Non-pigmented ciliary epithelial cell (primary cell): ENCODE data around the gene ANKRD12.
"Not testable (repeated sequence)": the region's sequence is repeated elsewhere in the genome, so short reads cannot be mapped to it uniquely, and the experiment has no call there.

ENCODE experiments used
- DNase-seq: peaks from one replicate; pipeline ENCODE4 v3.0.0-alpha.2; 2010; ENCODE audit warnings: low read depth

The ANKRD12 gene

DNA sequence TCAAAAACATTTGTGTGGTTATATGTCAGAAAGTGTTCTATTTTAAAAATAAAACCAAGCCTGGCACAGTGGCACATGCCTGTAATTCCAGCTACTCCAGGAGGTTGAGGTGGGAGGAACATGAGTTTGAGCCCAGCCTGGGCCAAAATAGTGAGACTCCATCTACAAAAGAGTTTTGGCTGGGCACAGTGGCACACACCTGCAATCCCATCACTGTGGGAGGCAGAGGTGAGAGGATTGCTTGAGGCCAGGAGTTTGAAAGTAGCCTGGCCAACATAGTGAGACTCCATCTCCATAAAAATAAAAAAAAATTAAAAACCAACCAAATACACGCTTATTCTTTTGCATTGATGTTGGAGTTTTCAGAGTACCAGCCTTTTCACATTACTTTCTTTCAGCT is 9.6 kb downstream of the ANKRD12 start:
- DNase-seq, result no peak

DNA sequence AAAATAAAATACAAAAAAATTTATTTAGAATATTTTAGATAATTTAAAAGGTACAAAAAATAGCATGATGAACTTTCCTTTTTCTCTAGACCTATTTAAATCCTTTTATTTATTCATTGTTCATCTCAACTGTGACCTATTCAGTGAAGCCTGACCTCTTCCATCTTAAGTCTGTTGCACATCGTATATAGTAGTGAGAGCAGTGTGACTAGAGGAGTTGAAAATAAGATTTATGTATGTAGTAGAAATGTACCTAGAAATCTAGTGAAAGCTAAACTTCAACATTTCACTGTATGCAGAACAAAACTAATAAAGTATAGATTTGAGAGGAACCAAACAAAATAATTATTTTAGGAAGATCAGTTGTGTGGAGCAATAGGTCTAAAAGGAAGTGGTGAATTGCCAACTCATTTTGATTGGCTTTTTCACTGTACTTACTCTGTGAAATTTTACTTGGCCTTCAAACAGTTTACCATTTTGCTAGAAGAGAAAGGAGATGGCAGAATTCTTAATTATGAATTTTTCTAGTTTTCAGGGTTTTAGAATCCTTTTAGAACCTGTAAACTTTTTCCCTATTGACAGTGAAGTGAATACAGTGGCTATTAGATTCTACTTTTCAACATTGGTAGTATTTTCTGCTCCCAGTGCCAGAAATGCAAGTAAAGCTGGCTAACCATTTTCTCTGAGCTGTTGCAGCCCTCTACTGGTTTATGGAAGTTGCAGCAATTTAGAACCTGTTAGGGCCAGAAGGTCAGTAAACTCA is 11.0 kb downstream of the ANKRD12 start:
- peak; percentile 53 for DNase-seq

DNA sequence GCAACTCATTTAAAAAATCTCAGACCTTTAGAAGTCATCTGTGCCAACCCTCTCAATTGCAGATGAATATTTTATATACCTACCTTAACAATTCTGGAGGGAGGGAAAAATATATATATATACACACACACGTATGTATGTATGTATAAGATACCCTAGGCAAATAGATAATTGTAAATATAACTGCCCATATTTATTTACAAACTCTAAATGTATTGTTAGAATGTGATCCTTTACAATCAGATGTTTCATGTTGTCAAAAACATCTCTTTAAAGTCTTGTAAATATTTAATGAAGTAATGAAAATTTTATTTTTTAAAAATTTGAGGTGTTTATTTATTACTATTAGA is 11.6 kb downstream of the ANKRD12 start:
- DNase-seq, result no peak

DNA sequence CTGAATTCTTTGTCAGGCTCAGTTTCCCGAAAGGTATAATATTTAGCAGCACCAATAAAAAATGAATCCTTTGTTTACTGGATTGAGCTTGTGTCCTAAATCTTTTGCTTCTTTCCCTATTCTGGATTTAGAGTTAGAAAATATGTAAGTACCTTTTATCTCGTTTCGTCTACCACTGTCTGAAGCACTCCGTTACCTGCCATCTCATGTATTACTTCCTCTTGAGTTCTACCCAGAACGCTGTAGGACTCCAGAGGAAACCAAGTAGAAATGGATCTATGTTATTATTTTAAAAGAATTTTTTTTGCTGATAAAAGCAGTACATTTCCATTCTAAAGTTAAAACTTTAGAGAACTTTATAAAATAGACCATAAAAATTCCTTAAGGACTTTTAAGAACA is 13.5 kb downstream of the ANKRD12 start:
- DNase-seq, result no peak

DNA sequence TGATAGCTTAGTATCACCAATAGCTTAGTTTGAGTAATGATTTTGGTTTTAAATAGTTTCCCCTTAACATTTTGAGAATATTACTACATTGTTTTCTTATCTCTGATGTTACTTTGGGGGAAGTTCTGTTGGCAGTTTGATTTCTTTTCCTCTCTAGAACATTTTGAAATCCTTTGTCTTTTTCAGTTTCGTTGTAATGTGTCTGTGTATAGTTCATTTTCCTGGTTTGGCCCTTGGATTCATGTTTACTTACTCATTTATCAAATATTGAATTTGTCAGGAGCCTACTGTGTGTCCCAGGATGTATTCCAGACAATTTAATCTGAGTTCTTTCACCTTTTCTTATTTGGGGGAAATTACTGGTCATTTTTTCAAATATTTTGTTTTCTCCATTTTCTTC is 16.7 kb downstream of the ANKRD12 start:
- no peak for DNase-seq

DNA sequence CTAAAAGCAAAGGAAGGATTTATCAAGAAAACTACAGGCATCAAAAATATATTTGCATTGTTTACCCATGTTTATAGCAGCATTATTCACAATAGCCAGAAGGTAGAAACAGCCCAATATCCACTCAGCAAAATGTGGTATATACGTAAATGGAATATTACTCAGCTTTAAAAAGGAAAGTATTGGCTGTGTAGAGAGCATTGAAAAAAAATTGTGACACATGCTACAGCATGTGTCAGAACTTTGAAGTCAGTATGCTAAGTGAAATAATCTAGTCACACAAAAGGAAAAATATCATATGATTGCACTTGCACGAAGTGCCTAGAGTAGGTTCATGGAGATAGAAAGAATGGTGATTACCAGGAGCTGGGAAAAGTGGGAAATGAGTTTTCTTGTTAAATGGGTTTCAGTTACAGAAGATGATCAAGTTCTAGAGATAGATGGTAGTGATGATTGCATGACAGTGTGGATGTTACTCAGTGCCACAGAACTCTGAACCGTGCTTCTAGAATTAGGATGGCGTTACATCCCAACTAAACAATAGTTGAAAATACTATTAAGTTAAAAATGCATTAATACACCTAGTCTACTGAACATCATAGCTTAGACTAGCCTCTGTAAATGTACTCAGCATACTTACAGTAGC is 20.1 kb downstream of the ANKRD12 start:
- no peak for DNase-seq

DNA sequence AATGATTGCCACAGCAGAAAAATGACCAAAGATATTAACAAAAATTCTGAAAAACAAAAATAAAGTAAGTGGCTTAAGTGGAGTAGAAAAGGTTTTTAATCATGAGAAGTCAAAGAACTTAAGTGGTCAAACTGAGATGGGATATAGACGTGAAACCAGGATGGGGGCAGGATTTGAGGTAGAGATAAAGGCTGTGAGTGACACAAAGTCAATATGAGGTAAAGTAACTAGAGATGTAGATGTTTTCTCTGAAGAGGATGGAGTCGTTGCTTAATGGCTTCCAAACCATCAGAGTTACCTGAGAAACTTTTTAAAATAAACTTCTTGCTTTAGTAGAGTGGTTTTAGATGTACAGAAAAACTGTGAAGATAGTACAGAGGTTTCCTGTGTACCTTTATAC is 21.2 kb downstream of the ANKRD12 start:
- no peak for DNase-seq

DNA sequence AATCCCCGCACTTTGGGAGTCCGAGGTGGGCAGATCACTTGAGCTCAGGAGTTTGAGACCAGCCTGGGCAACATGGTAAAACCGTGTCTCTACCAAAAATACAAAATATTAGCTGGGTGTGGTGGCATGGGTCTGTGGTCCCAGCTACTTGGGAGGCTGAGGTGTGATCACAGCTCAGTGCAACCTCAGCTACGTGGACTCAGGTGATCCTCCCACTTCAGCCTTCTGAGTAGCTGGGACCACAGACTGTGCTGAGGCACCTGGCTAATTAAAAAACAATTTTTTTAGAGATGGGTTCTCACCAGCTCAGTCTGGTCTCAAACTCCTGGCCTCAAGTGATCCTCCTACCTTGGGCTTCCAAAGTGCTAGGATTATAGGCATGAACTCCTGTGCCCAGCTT is 23.4 kb downstream of the ANKRD12 start:
- DNase-seq, result no peak

DNA sequence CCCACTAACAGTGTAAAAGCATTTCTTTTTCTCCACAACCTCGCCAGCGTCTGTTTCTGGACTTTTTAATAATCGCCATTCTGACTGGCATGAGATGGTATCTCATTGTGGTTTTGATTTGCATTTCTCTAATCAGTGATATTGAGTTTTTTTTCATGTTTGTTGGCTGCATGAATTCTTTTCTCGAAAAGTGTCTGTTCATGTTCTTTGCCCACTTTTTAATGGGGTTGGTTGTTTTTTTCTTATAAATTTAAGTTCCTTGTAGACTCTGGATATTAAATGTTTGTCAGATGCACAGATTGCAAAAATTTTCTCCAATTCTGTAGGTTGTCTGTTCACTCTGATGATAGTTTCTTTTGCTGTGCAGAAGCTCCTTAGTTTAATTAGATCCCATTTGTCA is 26.1 kb downstream of the ANKRD12 start:
- not testable (repeated sequence) for DNase-seq

DNA sequence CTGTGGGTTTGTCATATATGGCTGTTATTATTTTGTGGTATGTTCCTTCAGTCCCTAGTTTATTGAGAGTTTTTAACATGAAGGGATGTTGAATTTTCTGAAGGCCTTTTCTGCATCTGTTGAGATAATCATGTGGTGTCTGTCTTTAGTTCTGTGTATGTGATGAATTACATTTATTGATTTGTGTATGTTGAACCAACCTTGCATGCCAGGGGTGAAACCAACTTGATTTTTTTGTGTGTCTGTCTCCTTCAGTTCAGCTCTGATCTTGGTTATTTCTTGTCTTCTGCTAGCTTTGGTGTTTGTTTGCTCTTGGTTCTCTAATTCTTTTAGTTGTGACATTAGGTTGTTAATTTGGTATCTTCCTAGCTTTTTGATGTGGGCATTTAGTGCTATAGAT is 27.6 kb downstream of the ANKRD12 start:
- not testable (repeated sequence) for DNase-seq

DNA sequence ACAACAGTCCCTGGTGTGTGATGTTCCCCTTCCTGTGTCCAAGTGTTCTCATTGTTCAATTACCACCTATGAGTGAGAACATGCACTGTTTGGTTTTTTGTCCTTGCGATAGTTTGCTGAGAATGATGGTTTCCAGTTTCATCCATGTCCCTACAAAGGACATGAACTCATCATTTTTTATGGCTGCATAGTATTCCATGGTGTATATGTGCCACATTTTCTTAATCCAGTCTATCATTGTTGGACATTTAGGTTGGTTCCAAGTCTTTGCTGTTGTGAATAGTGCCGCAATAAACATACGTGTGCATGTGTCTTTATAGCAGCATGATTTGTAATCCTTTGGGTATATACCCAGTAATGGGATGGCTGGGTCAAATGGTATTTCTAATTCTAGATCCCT is 29.3 kb downstream of the ANKRD12 start:
- not testable (repeated sequence) for DNase-seq

DNA sequence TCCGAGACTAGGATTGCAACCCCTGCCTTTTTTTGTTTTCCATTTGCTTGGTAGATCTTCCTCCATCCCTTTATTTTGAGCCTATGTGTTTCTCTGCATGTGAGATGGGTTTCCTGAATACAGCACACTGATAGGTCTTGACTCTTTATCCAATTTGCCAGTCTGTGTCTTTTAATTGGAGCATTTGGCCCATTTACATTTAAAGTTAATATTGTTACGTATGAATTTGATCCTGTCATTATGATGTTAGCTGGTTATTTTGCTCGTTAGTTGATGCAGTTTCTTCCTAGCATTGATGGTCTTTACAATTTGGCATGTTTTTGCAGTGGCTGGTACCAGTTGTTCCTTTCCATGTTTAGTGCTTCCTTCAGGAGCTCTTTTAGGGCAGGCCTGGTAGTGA is 32.9 kb downstream of the ANKRD12 start:
- DNase-seq, result not testable (repeated sequence)

DNA sequence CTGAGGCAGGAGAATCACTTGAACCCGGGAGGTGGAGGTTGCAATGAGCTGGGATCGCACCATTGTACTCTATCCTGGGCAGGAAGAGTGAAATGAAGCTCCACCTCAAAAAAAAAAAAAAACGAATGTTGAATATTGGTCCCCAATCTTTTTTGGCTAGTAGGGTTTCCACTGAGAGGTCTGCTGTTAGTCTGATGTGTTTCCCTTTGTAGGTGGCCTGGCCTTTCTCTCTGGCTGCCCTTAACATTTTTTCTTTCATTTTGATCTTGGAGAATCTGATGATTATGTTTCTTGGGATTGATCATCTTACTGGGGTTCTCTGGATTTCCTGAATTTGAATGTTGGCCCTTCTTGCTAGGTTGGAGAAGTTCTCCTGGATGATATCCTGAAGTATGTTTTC is 35.3 kb downstream of the ANKRD12 start:
- DNase-seq, result not testable (repeated sequence)

DNA sequence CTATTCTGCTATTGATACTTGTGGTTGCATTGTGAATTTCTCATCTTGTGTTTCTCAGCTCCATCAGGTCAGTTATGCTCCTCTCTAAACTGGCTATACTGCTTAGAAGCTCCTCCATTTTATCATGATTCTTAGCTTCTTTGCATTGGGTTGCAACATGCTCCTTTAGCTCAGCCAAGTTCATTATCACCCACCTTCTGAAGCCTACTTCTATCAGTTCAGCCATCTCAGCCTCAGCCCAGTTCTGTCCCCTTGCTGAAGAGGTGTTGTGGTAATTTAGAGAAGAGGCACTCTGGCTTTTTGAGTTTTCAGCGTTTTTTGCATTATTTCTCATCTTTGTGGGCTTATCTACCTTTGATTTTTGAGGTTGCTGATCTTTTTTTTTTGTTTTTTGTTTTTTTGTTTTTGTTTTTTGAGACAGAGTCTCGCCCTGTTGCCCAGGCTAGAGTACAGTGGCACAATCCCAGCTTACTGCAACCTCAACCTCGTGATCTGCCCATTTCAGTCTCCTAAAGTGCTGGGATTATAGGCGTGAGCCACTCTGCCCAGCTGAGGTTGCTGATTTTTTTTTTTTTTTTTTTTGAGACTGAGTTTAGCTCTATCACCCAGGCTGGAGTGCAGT is 36.0 kb downstream of the ANKRD12 start:
- no peak for DNase-seq

DNA sequence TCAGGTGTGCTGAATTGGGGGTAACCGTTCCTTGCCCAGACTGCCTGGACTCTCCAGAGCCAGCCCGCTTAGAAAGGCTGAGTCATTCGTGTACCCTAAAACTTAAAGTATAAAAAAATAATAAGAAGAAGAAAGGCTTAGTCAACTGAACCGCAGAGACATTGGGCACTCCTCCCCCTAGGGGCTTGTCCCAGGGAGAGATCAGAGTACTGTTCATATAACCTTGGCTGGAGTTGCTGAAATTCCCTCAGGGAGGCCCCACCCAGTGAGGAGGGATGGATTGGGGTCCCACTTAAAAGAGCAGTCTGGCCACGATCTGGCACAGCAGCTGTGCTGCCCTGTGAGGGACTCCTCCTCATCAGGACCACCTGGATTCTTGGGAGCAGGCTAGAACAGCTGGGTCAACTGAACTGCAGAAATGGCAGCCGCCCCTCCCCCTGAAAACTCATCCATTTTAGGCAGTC is 37.2 kb downstream of the ANKRD12 start:
- no peak for DNase-seq

DNA sequence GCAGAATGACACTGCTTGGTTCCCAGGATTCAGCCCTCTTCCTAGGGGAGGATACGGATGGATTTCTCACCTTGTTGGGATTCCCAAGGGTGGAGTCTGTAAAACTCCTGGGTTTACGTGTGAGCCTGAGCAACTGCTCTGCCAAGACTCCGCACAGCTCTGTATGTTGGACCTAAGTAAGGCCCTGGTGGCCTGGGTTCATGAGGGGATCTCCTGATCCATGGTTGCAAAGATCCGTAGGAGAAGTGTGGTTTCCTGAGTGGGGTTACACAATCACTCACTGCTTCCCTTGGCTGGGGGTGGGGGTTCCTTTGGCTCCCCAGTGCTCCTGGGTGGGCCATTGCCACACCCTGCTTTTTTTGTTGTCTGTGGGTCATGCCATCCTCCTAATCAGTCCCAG is 37.7 kb downstream of the ANKRD12 start:
- no peak for DNase-seq

DNA sequence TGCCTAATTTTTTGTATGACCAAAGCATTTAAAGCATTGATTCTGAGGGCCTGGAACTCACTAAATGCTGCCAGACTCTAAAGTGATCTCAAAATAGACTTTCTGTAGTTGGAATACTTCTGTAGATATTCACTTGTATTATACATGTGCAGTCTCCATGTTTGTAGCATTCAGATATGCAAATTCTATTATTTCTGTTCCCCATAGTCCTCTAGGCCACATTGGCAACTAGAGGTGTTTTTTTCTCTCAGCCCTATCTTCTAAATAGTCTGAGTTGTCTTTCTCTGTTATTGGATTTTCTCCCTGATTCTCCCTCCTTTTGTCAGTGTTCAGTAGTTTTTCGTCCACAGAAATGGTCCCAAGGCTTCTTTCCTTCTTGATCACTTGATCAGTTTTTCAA is 38.5 kb downstream of the ANKRD12 start:
- DNase-seq, result no peak

DNA sequence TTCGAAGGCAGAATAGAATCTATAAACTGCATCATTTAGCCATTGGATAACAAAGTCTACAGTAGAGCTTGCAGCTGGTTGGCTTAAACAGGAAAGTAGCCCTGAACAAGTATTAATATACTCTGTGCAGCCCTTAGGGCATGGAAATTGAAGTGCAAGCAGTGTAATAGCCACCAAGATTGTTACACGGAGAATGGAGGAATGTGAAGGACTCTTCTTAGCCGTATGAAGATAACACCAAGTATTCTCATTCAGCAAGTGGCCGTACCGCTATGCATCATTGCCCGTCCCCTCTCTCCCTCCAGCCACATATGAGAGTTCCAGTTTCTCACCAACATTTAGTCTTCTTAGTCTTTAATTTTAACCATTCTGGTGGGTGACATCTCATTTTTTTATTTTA is 40.5 kb downstream of the ANKRD12 start:
- no peak for DNase-seq

DNA sequence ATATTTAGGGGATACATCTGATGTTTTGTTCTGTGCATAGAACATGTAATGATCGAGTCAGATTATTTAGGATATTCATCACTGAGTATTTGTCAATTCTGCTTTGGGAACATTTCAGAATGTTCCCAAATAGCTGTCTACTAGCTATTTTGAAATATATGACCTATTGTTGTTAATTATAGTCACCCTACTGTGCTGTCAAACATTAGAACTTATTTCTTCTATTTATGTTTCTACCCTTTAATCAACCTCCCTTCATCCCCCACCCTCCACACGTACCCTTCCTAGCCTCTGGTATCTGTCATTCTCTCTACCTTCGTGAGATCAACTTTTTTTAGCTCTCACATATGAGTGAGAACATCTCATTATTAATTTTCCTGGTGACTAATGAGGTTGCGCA is 40.9 kb downstream of the ANKRD12 start:
- no peak for DNase-seq

DNA sequence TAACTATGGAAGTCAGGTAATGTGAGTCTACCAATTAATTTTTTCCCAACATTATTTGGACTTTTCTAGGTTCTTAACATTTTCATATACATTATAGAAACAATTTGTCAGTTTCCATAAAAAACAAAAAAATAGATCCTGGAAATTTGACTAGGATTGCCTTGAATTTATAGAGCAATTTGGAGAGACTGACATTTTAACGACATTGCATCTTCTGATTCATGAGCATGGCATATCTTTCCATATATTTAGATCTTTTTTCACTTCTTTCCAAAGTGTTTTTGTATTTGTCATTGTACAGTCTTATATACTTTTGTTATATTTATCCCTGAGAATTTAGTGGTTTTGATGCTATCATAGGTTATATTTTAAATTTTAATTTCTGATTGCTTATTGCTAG is 42.0 kb downstream of the ANKRD12 start:
- no peak for DNase-seq

DNA sequence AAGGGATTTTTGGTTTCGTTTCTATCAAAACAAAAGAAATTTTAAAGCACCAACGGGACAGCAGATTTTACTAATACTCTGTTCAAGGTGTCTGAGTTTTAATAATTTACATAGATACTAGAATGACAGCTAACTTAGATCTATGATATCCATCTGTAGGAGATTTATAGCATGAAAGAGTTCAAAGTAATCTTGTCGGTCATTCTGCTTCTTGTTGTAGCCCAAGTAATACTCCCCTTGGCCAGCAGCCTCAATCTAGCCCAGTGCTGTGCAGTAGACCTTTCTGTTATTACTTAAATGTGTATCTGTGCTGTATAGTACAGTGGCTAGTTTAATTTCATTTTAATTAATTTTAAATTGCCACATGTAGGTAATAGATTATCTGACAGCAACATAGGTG is 44.7 kb downstream of the ANKRD12 start:
- DNase-seq, result no peak

DNA sequence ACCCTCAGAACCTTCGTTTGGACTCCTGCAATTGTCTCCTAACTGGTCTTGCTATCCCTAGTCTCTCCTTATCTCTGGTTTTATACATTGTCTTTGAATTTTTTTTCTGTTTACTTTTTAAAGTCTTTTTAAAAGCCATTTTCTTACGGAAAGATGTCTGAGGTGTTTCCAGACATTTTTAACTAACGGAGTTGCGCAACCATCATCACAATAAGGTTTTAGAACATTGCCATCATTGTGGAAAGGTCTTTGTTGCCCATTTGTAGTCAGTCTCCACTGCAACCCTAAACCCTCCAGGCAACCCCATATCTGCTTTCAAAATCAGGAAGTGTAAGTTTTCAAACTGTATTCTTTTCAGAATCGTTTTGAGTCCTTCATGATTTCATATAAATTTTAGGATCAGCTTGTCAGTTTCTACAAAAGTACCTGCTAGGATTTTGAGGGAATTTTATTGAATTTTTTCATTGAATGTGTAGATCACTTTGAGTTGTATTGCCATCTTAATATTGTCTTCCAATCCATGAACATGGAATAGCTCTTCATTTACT is 46.3 kb downstream of the ANKRD12 start:
- DNase-seq, result no peak

DNA sequence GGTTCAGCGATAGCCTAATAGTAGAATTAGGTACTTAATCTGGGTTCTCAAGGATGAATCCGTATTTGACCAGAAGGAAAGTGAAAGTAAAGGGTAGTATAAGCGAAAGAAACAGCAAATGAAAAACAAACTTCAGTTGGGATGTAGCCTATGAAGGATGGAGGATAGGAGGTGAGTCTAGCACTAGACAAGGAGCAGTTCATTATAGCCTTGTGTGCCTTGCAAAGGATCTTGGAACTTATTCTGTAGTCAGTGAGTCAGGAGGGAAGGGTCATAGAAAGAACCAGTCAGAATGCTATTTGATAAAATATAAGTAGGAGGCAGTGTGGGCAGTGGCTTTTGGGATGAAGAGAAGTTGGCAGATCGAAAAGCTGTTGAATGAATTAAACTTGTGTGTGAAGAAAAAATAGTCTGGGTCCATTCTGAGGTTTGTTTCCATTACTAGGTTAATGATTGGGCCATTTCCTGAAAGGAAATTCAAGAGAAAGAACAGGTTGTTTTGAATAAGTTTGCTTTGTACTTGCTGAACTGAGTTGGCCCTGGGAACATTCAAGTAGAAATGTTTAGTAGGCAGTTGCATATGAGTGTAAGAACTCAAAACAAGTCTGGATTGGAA is 48.5 kb downstream of the ANKRD12 start:
- no peak for DNase-seq
